SKM-1 treated with dmso at 0.1 percent for 144 hours (cell line): ENCODE measurements around the gene SREBF1.

Experiments used
- DNase-seq: peaks from one replicate; lab custom pipeline; 2025; ENCODE audit not compliant: unreplicated experiment; lab: John Stamatoyannopoulos, UW

The SREBF1 gene

GRCh38 chr17:17766077-17766743 is 70.6 kb downstream of the SREBF1 start:
- no peak for DNase-seq

GRCh38 chr17:17765359-17766076 is 71.3 kb downstream of the SREBF1 start:
- no peak for DNase-seq

- DNase-seq, result no peak
Measured at GRCh38 chr17:17763734-17764133, 73.1 kb downstream of the SREBF1 start.

GRCh38 chr17:17763136-17763535 is 73.7 kb downstream of the SREBF1 start:
- DNase-seq, result no peak

GRCh38 chr17:17762744-17763105 is 74.1 kb downstream of the SREBF1 start:
- no peak for DNase-seq
